Right ventricle myocardium superior (tissue), 1 donor: ENCODE measurements around the gene GALNTL6. TPM values are rescaled to one million over a fixed set of nuclear protein-coding genes. Genes with fewer than 3 reads are reported as not detected.
"Not testable (repeated sequence)": the region's sequence is repeated elsewhere in the genome, so short reads cannot be mapped to it uniquely, and the experiment has no call there.

Experiments
- ATAC-seq: fragments of 200-7000 bp; cut with Tn5 transposase; one replicate; pipeline ENCODE4 v1.9.1; 2020; ENCODE audit warnings: mild to moderate bottlenecking; ENCODE audit not compliant: poor library complexity
- DNase-seq: peaks from one replicate; pipeline ENCODE4 v3.0.0-alpha.2; 2020
- intact Hi-C: fragments of 100-400 bp; cut with DNase I; formaldehyde crosslinking; loops from one replicate; pipeline ENCODE4 v1.11.2; 2022
- total RNA-seq: library from RNA; stranded (reverse); fragmentation: NEBNext Ultra II Directional; extraction: Animal tissue kit (Norgen Biotek cat#: 25700); gene quantifications from one replicate; pipeline ENCODE4 v1.2.1, GENCODE V29; 2021
- donor health status: DM: no; HTN: yes; CAD: no; lungs with severe emphysema.

GALNTL6 gene
- total RNA-seq, 1 donor from 2014 or later = not detected

- DNase-seq (no peak), ATAC-seq (no peak)
- intact Hi-C loops = no loop called here
These were observed 978.6 kb downstream of the GALNTL6 start for GRCh38 chr4:172791841-172792240.

- intact Hi-C loops = no loop called here
- ATAC-seq = no peak
- no peak for DNase-seq
These were observed 980.5 kb downstream of the GALNTL6 start for GRCh38 chr4:172793565-172794306.

GRCh38 chr4:172794307-172794703, 981.1 kb downstream of the GALNTL6 start:
- ATAC-seq = no peak
- intact Hi-C loops = no loop called here
- DNase-seq = no peak

GRCh38 chr4:172797281-172797680, 984.1 kb downstream of the GALNTL6 start:
- DNase-seq, ATAC-seq, intact Hi-C loops: not testable (repeated sequence)

- intact Hi-C loops = no loop called here
- ATAC-seq (no peak), DNase-seq (no peak)
These were observed 988.8 kb downstream of the GALNTL6 start for GRCh38 chr4:172802032-172802431.

- intact Hi-C loops = no loop called here
- ATAC-seq (no peak), DNase-seq (no peak)
These were observed 993.6 kb downstream of the GALNTL6 start for GRCh38 chr4:172806841-172807240.

GRCh38 chr4:172808196-172808595, 995.0 kb downstream of the GALNTL6 start:
- ATAC-seq (no peak), DNase-seq (no peak)
- intact Hi-C loops = no loop called here

GRCh38 chr4:172809319-172809718, 996.1 kb downstream of the GALNTL6 start:
- DNase-seq (no peak), ATAC-seq (no peak)
- intact Hi-C loops = no loop called here

- no peak for DNase-seq
- intact Hi-C loops = no loop called here
- ATAC-seq = no peak
These were observed 1000.2 kb downstream of the GALNTL6 start for GRCh38 chr4:172813359-172813923.

GRCh38 chr4:172815499-172816164, 1002.4 kb downstream of the GALNTL6 start:
- intact Hi-C loops = no loop called here
- DNase-seq (no peak), ATAC-seq (no peak)

GRCh38 chr4:172818901-172819300, 1005.7 kb downstream of the GALNTL6 start:
- intact Hi-C loops = no loop called here
- ATAC-seq (no peak), DNase-seq (no peak)

GRCh38 chr4:172819353-172819752, 1006.1 kb downstream of the GALNTL6 start:
- DNase-seq (no peak), ATAC-seq (no peak)
- intact Hi-C loops = no loop called here

- intact Hi-C loops = no loop called here
- no peak for ATAC-seq
- DNase-seq = no peak
These were observed 1009.1 kb downstream of the GALNTL6 start for GRCh38 chr4:172822331-172822730.

- ATAC-seq = no peak
- no peak for DNase-seq
- intact Hi-C loops = no loop called here
These were observed 1013.1 kb downstream of the GALNTL6 start for GRCh38 chr4:172826346-172826745.

GRCh38 chr4:172826861-172827260, 1013.7 kb downstream of the GALNTL6 start:
- DNase-seq (no peak), ATAC-seq (no peak)
- intact Hi-C loops = no loop called here

GRCh38 chr4:172830295-172830764, 1017.1 kb downstream of the GALNTL6 start:
- ATAC-seq = no peak
- intact Hi-C loops = no loop called here
- DNase-seq = no peak

GRCh38 chr4:172836661-172837060, 1023.5 kb downstream of the GALNTL6 start:
- intact Hi-C loops = no loop called here
- DNase-seq (no peak), ATAC-seq (no peak)

- intact Hi-C loops = no loop called here
- DNase-seq = no peak
- ATAC-seq = no peak
These were observed 1024.9 kb downstream of the GALNTL6 start for GRCh38 chr4:172838111-172838510.

GRCh38 chr4:172838943-172839342, 1025.7 kb downstream of the GALNTL6 start:
- DNase-seq (no peak), ATAC-seq (no peak)
- intact Hi-C loops = no loop called here

- no peak for ATAC-seq
- intact Hi-C loops = no loop called here
- no peak for DNase-seq
These were observed 1029.6 kb downstream of the GALNTL6 start for GRCh38 chr4:172842779-172843178.
